ENCODE results near the gene PTPN1.

Gene PTPN1

GRCh38 chr20:50580842-50581544 lies 70.8 kb downstream of the PTPN1 start:
- TF ChIP-seq ZFX (IDR thresholded peaks at IDR 0.05; ENCODE audit: borderline replicate concordance) (no peak), CTCF (IDR thresholded peaks at IDR 0.05) (no peak)
- no peak overlapping the region for H3K27ac ChIP-seq

GRCh38 chr20:50582092-50582491 lies 71.9 kb downstream of the PTPN1 start:
- no peak for TF ChIP-seq CTCF (IDR thresholded peaks at IDR 0.05)
- no peak for TF ChIP-seq ZFX (IDR thresholded peaks at IDR 0.05; ENCODE audit: borderline replicate concordance)
- H3K27ac ChIP-seq = no peak overlapping the region

- no peak overlapping the region for H3K27ac ChIP-seq
- no peak for TF ChIP-seq CTCF (IDR thresholded peaks at IDR 0.05)
- TF ChIP-seq ZFX (IDR thresholded peaks at IDR 0.05; ENCODE audit: borderline replicate concordance) = no peak
Measured at GRCh38 chr20:50582591-50583234, 72.5 kb downstream of the PTPN1 start.

DNA sequence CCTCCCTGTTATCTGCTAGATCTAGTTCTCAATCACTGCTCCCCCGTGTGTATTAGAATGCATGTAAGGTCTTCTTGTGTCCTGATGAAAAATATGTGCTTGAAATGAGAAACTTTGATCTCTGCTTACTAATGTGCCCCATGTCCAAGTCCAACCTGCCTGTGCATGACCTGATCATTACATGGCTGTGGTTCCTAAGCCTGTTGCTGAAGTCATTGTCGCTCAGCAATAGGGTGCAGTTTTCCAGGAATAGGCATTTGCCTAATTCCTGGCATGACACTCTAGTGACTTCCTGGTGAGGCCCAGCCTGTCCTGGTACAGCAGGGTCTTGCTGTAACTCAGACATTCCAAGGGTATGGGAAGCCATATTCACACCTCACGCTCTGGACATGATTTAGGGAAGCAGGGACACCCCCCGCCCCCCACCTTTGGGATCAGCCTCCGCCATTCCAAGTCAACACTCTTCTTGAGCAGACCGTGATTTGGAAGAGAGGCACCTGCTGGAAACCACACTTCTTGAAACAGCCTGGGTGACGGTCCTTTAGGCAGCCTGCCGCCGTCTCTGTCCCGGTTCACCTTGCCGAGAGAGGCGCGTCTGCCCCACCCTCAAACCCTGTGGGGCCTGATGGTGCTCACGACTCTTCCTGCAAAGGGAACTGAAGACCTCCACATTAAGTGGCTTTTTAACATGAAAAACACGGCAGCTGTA lies 73.4 kb downstream of the PTPN1 start:
- no peak overlapping the region for H3K27ac ChIP-seq

DNA sequence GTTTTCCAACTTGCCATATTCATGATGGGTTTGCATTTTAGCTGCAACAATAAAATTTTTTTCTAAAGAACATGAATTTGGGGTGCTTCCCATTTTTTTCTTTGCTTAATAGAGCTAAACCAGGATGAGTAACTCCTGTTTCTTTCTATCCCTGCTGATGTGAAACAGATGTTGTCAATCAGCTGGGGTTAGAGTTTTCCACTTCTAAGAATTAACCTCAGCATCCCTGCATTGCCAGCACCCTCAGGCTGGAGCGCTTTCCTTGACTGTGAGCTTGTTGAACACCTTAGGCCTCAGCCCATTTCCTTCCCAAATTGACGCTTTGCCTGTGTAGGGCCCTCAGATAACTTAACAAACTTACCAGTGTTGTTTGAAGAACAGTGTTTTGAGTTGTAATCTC lies 74.5 kb downstream of the PTPN1 start:
- no peak for TF ChIP-seq CTCF (IDR thresholded peaks at IDR 0.05)
- TF ChIP-seq ZFX (IDR thresholded peaks at IDR 0.05; ENCODE audit: borderline replicate concordance) = no peak
- H3K27ac ChIP-seq = no peak overlapping the region

More for the DNA sequence above, 73.4 kb downstream of the PTPN1 start:
- no peak for TF ChIP-seq ZFX (IDR thresholded peaks at IDR 0.05; ENCODE audit: borderline replicate concordance)
- TF ChIP-seq CTCF (IDR thresholded peaks at IDR 0.05) = no peak

- TF ChIP-seq CTCF (IDR thresholded peaks at IDR 0.05) (no peak), ZFX (IDR thresholded peaks at IDR 0.05; ENCODE audit: borderline replicate concordance) (no peak)
Measured at GRCh38 chr20:50585214-50585613, 75.0 kb downstream of the PTPN1 start.

GRCh38 chr20:50585678-50586077 lies 75.5 kb downstream of the PTPN1 start:
- no peak for TF ChIP-seq CTCF (IDR thresholded peaks at IDR 0.05)
- TF ChIP-seq ZFX (IDR thresholded peaks at IDR 0.05; ENCODE audit: borderline replicate concordance) = no peak
- no peak overlapping the region for H3K27ac ChIP-seq

More at GRCh38 chr20:50585214-50585613, 75.0 kb downstream of the PTPN1 start:
- H3K27ac ChIP-seq = no peak overlapping the region

All from 22Rv1 (cell line).